GM04504 (cell line): ENCODE results near the gene LURAP1L.

ENCODE experiments used
- DNase-seq: peaks from one replicate; pipeline ENCODE4 v3.0.0-alpha.2; 2012; ENCODE audit warnings: low read depth

The LURAP1L gene

GRCh38 chr9:12774861-12775678 lies at the start of gene LURAP1L:
LURAP1L (plus strand) TSS chr9:12775020; CDS start chr9:12775716, 696 bp downstream.
- peak; percentile 68 for DNase-seq

DNA sequence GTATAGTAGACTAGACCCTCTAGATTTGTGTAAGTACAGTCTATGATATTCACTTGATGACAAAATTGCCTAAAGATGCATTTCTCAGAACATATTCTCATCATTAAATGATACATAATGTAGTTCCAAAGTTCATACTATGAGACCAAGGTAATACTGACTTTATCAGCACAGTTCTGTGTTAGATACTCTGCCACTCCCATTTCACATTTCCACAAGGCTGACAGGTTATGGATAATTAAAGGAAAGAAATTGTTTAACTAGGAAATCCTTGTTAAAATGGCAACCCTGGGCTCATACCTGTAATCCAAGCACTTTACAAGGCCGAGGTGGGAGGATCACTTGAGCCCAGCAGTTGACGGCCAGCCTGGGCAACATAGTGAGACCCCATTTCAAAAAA lies 48.0 kb upstream of the LURAP1L start:
- DNase-seq, result no peak

- DNase-seq, result no peak
These were observed 44.6 kb upstream of the LURAP1L start for GRCh38 chr9:12730198-12730597.

GRCh38 chr9:12730927-12731326 lies 43.9 kb upstream of the LURAP1L start:
- no peak for DNase-seq

GRCh38 chr9:12732971-12733370 lies 41.8 kb upstream of the LURAP1L start:
- DNase-seq, result no peak

- DNase-seq, result no peak
These were observed 39.2 kb upstream of the LURAP1L start for GRCh38 chr9:12735665-12736064.

GRCh38 chr9:12737871-12738270 lies 36.9 kb upstream of the LURAP1L start:
- DNase-seq, result no peak

DNA sequence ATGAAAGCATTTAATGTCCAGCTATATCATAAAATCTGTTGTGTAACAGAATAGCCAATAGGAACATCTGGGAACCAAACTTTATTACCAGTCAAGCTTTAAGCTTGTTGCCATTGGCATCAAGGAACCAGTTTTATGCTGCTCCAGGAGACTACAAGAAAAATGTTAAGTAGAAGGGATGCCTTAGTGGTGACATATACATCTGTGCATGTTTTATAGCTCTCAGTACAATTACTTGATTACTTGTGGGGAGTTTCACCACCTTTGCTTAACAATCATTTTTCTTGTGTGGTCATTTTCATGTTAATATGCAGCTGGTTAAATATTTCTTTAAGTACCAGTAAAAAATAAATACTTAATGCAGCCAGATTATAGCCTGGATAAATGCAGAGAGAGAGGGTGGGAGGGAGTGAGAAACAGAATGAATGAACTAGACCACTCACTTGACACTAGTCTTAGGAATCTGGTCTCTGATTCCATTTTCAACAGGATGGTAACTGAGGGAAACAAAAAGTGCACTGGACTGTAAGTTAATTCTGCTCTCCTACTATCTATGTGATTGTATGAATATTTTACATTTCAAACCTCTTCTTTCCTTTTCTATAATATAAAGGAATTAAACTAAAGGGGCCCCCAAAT lies 35.7 kb upstream of the LURAP1L start:
- DNase-seq, result no peak

GRCh38 chr9:12740845-12741244 lies 34.0 kb upstream of the LURAP1L start:
- DNase-seq, result no peak

DNA sequence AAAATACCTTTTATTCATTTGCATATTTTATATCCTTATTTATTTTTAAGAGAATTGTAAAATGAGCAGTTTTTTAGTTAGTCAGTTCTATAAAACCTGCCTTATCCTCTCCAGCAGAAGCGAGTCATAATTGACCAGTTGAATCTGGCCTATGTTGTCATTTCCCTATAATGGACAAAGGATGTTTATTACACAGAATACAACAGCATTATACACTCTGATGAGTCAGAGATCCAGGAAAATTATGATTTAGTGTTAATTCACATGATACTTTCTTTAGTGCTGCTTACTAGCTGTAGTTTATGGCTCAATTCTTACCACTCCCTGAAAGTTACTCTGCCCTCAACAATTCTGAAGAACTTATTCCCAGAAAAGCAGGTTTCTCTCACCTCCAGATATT lies 26.8 kb upstream of the LURAP1L start:
- DNase-seq, result peak; percentile 53

- no peak for DNase-seq
These were observed 25.9 kb upstream of the LURAP1L start for GRCh38 chr9:12748954-12749353.

DNA sequence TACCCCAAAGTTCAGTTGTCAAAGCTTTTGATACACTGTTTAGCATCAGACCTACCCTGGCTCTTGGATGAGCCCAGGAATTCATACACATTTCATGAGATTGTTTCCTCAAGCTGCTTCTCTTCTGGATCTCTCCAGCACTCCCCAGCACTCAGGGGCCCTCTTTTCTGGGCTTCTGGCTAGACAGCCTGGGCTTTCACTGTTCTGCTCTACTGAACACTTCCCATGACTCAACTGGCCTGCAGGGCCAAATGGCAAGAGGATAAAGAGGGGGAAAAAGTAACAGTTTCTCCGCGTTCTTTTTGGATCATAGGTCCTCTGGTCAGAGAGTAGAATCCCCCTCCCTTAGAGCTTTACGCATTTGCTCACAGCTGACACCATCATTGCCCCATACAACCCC lies 20.9 kb upstream of the LURAP1L start:
- no peak for DNase-seq

- DNase-seq, result no peak
These were observed 15.1 kb upstream of the LURAP1L start for GRCh38 chr9:12759761-12760160.

GRCh38 chr9:12760758-12761157 lies 14.1 kb upstream of the LURAP1L start:
- no peak for DNase-seq

DNA sequence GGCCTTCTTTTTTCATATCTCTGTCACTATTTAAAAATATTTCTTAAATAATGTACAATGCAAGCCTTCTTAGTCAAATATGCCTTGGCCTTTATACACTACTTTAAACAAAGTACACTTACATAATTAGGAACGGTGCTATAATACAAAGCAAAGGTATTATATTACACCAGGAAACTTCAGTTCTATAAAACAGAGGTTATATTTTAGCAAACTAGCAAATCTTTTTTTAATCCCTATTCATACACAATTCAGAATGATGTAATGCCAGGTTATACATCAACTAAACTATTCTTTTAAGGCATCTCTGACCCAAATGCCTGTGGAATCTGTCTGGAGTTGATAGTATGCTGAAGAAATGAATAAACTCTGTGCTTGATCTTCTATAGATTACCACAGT lies 10.7 kb upstream of the LURAP1L start:
- no peak for DNase-seq

- no peak for DNase-seq
These were observed 9.6 kb upstream of the LURAP1L start for GRCh38 chr9:12765088-12765798.

GRCh38 chr9:12766357-12766756 lies 8.5 kb upstream of the LURAP1L start:
- no peak for DNase-seq

DNA sequence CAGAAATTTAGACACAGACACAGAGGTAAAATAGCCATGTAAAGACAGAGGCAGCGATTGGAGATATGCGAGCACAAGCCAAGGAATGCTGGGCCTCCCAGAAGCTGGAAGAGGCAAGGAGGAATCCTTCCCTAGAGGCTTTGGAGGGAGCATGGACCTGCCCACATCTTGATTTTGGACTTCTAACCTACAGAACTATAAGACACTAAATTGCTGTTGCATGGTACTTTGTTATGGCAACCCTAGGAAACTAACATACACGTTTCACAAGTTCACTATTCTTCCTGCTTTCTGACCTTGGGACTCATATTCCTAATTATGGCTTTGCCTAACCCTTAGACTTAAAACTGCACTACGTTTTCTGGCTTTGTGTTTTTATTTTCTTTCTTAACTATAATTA lies 4.6 kb upstream of the LURAP1L start:
- no peak for DNase-seq

GRCh38 chr9:12771891-12772290 lies 2.9 kb upstream of the LURAP1L start:
- DNase-seq, result no peak

GRCh38 chr9:12773562-12773961 lies 1.3 kb upstream of the LURAP1L start:
- DNase-seq, result no peak

DNA sequence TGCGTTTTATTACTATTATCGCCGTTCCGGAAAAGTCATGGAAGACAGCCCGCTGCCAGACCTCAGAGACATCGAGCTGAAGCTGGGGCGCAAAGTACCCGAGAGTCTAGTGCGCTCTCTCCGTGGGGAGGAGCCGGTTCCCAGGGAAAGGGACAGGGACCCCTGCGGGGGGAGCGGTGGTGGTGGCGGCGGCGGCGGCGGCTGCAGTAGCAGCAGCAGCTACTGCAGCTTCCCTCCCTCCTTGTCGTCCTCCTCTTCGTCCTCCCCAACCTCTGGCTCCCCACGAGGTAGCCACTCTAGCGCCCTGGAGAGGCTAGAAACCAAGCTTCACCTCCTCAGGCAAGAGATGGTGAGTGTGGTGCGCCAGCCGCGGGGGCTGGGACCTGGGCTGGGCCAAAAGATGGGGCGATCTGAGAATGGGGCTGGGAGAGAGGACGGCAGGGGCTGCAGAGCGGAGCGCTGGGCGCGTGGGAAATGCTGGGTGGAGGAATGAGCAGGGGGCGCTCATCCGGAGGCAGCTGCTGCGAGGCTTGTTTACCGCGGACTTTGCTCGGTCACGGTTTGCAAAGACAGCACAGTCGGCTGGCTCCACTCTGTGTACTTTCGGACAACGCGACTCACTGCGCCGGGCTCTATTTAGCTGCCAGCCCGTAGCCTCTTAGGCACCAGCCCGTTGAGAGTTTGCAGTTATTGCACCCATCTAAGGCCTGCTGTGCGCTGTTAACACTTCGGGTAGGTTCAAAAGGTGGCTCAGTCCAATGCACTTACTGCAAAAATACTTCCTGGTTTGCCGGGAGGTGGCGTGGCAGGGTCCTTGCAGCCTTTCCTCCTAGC lies 1.1 kb downstream of the LURAP1L start:
- DNase-seq, result peak; percentile 73

DNA sequence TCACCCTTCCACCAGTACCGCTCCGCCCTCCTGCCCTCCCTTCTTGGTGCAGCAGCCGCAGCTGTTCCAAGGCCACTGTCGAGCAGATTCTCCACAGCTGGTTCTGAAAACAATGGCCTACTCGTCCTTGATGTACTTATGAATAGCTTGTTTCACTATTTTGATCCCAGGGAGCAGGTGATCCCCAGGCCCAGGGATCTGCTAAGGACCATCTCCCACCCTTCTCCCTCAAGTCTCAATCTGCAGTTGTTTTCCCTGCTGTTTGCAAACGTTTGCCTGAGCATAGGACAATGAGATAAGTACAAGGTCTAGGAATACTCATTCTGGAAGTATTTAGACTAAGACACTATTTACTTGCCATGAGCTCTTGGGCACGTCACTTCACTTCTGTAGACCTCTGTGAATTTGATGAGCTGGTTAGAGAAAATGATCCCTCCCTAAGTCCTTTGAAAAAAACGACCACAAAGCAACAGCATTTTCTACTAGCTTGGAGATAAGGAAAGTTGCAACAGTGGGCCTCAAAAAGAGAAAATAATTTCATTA lies 1.8 kb downstream of the LURAP1L start:
- no peak for DNase-seq
